Measurements from ENCODE around the gene MYO5C.

Gene MYO5C, protein sequence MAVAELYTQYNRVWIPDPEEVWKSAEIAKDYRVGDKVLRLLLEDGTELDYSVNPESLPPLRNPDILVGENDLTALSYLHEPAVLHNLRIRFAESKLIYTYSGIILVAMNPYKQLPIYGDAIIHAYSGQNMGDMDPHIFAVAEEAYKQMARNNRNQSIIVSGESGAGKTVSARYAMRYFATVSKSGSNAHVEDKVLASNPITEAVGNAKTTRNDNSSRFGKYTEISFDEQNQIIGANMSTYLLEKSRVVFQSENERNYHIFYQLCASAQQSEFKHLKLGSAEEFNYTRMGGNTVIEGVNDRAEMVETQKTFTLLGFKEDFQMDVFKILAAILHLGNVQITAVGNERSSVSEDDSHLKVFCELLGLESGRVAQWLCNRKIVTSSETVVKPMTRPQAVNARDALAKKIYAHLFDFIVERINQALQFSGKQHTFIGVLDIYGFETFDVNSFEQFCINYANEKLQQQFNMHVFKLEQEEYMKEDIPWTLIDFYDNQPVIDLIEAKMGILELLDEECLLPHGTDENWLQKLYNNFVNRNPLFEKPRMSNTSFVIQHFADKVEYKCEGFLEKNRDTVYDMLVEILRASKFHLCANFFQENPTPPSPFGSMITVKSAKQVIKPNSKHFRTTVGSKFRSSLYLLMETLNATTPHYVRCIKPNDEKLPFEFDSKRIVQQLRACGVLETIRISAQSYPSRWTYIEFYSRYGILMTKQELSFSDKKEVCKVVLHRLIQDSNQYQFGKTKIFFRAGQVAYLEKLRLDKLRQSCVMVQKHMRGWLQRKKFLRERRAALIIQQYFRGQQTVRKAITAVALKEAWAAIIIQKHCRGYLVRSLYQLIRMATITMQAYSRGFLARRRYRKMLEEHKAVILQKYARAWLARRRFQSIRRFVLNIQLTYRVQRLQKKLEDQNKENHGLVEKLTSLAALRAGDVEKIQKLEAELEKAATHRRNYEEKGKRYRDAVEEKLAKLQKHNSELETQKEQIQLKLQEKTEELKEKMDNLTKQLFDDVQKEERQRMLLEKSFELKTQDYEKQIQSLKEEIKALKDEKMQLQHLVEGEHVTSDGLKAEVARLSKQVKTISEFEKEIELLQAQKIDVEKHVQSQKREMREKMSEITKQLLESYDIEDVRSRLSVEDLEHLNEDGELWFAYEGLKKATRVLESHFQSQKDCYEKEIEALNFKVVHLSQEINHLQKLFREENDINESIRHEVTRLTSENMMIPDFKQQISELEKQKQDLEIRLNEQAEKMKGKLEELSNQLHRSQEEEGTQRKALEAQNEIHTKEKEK (N-terminal part only)

DNA sequence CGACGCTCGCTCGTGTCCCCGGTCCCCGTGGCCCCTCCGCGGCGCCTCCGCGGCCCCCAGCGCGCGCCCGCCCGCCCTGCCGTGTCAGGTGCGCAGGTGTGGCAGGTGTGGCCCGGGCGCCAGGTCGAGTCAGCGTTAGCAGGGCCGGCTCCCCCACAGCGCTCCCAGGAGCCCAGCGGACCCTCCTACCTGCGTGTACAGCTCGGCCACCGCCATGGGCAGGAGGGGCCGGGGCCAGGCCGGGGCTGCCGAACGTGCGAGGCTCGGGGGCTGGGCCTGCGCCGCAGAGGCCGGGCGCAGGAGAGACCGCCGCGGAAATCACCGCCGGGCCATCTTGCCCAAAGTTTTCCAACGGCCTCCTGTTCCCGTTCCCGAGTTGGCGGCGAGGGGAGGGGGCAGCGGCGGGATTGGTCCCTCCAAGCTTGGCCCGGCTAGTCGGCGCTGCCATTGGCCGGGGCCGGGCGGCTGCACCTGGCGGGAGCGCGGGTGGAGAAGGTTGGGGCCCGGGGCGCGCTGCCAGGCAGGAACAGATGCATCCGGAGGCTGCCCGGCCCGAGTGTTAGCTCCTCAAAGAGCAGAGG, at the start of gene MYO5C:
Gene MYO5C (minus strand): TSS at position 384 of the 581 bp plus-strand sequence. CDS start 168 bp downstream, at position 216.
- peak; percentile 82 for DNase-seq (ENCODE audit: low read depth, low spot score)

DNA sequence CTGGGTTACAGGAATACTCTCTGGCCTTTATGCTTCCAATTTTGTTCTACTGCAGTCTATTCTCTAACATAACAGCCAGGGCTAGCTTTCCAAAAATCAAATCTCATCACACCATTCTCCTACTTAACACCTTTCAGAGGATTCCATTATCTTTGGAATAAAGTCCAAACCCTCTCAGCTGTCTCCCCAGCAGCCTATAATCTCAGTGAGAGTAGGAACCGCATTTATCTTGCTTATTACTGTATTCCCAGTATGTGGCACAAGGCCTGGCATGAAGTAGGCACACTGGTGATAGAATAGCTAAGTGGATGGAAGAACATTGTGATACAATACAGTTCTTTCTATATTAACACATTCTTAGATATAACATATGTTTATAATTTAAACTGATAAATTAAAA, 49.0 kb upstream of the MYO5C start:
- DNase-seq (ENCODE audit: low read depth, low spot score), result no peak

DNA sequence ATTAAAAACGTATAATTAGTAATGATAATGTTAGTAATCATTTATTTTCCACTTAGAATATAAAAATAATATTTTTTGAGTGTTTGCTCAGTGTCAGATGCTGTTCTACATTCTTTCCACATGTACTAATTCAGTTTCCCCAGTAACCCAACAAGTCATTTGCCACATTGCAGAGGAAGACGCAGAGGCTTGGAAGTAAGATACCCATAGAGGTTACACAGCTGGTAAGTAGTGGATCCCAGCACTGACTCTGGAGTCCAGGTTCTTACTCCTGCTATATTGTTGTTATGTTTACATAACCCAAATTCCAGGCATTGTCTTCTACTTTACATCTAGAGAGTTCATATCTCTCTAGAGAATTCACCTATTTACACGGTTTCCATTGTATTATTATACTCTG, 48.2 kb upstream of the MYO5C start:
- DNase-seq (ENCODE audit: low read depth, low spot score), result peak; percentile 35

DNA sequence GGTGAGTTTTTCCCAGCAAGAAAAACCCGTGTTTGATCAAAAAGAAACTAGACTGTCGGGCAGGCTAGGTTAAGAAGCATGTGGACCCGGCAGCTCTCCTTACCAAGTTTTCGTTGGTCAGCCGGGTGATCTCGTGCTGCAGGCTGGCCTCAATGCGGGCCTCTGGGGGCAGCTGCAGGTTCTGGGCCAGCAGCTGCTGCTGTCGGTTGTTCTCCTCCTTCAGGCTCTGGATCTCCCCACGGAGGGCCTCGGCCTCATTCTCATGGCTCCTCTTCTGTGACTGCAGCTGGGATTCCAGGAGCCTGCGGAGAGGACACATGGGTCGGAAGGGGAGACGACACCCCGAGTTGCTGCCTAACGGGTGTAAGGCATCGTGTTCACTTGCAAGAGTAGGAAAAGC, 44.5 kb upstream of the MYO5C start:
- DNase-seq (ENCODE audit: low read depth, low spot score), result no peak

DNA sequence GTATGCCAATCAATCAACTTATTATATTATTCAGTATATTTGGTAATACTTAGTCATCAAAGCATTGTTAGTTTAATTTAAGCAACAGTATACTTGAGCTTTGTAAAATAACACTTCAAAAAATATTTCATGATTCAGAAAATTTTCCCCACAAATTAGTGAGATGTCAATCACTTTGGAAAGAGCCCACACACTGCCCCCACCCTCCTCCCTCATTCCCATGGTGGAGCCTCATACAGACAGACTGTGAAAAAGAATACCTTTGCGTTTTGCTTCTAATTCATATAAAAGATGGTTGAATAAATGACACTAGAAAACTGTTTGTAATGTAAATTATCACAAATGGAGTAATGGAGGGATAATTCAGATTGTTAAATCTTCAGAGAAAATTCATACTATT, 43.3 kb upstream of the MYO5C start:
- no peak for DNase-seq (ENCODE audit: low read depth, low spot score)

DNA sequence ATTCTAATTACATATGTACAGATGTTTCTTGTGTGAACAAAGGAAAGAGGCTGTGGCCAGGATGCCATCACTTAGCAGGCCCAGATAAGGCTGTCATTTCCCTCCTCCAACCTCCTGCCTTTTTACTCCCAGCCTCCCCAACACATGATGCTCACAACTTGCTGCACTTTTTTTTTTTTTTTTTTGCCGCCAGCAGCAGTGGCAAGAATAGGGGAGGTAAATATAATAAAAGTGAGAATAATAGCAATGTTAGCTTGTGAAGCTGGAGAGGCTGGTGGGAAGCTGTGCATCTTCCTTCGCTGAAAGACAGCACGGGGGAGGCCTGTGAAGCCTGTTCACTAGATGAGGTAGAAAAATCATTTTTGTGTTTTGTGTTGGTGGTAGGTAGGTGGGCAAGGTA, 42.5 kb upstream of the MYO5C start:
- DNase-seq (ENCODE audit: low read depth, low spot score), result no peak

DNA sequence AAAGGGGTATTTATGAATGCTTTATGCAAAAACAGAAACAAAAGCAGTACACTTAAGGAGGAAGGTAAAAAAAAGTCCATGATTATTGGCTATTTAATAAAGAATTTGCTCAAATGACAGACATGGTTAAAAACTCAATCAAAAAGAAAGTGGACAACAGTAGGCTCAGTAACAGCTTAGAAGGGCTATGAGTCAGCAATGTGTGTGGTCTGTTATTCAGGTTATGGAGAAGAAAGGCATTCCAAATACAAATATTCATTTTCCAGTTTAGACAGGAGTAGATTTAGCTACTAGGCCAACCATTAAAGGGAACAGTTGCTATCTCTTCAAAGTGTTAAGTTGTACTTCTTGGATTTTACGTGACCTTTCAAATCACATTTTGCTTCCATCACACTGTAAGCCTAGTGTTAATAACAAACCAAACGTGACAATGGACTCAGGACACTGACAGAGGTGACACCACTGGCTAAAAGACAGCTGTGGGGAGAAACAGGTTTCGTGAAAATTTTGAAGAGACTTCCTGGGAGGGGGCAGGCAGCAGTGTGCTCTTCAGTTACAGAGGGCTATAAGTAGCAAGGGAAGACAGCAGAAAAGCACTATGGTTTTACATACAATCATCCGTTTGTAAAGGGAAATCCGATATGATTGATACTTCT, 41.7 kb upstream of the MYO5C start:
- peak; percentile 78 for DNase-seq (ENCODE audit: low read depth, low spot score)

DNA sequence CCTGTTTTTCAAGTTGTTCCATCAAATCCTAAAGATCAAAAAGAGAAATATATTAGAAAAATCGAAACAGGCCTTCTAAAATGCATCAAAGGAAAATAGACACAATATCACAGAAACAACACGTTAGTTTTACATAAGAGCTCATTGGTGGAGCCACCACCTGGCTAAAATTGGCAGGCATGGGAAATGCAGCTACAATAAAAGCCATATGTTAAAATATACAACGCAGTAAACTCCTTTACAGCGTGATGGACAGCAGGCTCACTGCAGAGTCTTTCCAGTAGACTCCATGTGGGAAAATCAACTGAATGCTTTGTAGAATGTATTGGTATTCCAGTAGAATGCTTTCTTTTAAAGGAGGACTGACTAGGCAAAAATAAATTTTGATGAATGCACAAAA, 40.9 kb upstream of the MYO5C start:
- no peak for DNase-seq (ENCODE audit: low read depth, low spot score)

DNA sequence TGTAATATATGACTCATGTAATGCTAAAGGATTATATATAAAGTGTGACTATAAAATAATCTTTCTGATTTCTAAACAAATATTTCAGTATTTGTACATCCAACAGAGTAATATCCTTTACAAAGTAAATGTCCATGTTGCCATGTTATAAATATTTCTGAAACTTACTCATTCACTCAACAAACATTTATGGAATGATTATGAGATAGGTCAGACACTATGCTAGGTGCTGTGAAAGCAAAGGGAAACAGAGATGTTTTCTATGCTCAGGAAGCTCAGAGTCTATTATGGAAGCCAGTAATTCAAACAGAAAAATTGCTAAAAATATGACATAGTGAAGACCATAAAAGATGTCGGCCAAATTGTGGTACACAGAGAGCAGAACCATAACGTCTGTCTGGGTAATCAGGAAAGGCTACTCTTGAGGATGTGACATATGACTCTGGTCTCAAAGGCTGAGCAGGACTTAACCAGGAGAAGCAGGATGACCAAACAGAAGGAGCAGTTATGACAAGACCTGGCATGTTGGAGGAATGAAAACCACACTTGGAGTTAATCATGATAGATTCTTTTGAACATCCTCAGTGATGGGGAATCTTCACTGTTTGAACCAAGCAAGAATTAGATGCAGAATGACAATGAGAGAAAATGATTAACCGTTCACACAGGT, 39.0 kb upstream of the MYO5C start:
- no peak for DNase-seq (ENCODE audit: low read depth, low spot score)

DNA sequence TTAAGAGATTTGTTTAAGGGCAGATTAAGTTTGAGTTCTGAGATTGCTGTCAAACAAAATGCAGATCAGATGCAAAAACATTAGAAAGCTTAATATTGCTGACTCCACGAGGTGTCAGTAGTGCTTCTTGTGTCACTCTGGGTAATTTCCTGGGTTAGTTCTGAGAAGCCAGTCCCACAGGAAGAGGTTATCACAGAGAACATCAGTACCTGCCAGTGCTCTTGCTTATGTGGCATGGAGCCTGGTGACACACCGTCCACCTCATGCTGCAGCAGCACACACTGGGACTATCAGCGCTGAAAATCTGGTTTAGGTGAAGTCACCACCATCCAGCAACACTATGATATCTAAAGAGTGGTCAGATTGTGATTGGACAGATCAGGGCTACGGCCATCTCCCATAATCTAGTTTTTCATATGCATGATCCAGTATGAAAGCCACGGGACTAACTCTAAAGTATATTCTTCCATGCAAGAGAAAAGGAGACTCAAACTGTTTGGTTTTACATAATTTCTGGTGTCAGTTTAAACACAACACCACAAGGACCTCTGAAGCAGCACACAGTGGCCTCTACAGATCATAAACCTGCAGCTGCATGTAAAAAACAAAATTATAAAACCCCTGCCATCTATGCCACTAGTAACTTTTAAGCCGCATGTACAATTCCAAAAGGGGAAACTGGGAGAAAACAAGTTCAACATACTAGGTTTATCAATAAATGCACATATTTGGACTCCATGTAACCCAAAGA, 36.1 kb upstream of the MYO5C start:
- DNase-seq (ENCODE audit: low read depth, low spot score), result peak; percentile 57

DNA sequence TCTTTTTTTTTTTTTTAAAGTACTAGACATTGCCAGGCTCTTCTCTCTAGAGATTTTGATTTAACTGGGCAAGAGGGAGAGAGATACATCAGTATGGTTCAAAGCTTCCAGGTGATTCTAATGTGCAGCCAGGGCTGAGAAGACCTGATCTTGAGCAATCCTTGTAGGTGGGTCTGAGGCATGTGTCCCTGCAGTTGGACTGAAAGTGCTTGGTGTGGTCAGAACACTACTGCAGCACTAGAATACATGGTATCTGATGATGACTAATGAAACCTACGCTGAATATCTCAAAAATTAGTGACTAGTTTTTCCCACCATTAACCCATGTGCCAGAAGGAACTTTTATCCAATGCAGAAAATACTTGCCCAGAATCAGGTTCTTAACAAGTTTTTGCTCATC, 34.4 kb upstream of the MYO5C start:
- DNase-seq (ENCODE audit: low read depth, low spot score), result no peak

DNA sequence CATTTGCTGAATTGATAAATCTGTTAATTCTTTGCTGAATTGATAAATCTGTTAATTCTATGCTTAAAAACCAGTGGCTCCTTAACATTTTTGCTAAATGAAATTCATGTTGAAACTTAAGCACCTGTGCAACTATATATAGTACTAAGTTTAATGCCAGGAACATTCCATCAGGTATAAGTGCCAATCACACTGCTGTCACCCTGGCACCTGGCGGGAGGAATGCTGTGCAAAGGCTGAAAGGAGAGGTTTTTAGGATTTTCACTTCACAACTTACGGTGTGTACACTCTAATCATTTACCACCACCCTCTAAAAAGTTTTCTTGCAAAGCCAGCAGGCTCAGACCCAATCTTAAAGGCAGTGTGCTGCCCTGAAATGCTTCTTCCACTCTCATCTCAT, 33.5 kb upstream of the MYO5C start:
- DNase-seq (ENCODE audit: low read depth, low spot score), result no peak

DNA sequence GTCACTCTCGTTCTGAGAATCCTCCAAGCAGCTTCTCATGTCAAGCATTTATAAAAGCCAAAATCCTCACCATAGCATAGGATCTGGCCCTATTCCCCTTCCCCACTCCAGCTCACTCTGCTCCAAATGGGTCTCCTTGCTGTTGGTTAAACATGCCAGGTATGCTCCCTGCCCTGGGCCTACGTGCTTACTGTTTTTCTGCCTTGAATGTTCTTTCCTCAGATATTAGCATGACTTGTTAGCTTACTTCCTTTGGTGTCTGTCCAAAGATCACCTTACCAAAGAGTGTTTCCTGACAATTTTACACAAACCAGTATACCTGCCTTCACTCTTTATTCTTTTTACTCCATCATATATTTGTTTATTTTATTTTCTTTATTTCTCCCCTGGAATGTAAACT, 33.1 kb upstream of the MYO5C start:
- DNase-seq (ENCODE audit: low read depth, low spot score), result no peak

DNA sequence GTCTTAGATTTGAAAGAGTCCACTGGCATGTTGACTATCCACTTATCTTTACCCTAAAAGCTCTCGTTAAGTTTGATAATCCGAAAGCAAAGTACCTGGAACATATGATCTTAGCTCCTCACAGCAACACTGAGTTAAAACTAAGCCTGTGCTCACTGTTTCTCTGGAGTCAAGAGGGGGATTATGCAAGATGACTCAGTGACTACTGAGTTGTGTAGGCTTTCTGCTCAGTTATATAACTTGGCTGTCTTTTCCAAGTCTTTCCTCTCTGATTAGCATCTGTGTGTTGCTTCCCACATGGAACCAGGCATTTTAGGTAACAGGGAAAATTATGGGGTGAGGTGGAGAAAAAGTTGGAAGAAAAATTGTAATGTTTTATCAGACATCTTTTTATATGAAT, 31.2 kb upstream of the MYO5C start:
- DNase-seq (ENCODE audit: low read depth, low spot score), result peak; percentile 59

DNA sequence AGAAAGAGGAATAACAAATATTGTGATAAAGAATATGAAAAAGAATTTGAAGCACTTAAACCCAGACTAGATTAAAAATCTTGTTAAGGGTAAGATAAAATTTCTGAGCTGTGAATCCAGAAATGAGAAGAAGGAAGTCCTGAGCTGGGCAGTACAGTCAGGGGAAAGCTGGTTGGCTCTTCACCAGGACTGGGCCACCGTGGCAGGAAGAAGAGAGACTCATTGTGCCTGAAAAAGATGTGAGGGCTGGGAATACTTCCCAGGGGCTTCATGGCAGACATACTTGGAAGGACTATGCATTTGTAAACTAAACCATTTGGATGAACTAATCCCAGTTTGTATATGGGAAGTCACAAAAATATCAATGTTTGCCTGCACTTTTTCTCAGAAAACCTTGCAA, 28.5 kb upstream of the MYO5C start:
- DNase-seq (ENCODE audit: low read depth, low spot score), result no peak

DNA sequence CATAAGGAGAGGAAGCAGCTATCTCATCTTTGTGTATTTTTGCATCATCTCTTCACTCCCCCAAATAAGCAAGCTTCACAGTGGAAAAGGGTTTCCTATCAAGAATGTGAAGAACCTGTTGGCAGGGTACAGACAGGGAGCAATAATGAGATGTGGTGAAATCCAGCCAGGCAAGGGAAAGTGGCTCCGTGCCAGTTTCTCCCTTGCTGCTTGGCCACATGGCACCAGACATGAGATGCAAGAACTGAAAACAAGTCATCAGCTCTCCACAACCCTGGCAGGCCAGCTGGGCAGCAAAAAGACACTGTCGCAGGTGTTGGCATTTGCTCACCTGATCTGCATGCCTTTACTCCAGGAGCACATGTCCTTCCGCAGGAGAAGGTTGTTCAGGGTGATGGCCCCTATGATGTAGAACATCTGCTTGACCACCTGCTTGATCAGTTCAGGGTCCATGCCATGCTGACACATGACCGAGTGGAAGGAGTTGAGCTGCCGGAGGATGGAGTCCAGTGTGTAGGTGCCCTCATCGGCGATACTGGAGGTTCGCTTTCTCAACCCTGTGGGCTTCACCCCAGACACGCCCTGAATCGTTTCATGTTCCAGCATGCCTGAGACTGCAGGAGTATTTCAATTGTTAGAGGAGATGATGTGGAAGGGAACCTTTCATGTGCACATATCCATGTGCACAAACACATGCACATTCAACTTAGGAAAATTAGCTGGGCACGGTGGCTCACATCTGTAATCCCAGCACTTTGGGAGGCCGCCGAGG, 23.3 kb upstream of the MYO5C start:
- peak; percentile 65 for DNase-seq (ENCODE audit: low read depth, low spot score)

DNA sequence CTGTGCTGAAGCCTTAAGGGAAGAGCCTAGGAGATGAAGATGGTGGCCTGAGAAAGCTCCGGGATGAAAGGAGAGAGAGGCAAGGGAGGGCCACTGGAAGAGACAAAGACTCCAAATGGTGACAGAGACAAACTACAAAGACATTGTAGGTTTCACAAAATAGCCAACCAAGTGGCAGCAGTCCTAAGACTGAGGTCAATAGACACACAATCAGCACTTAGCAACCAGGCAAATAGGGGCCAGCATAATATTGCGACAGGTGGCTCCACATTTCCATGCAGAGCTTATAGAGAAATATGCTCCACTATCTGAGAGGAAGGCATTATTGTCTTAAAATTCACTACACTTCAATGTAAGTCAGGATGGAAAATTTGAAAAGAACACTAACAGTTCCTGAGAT, 22.1 kb upstream of the MYO5C start:
- DNase-seq (ENCODE audit: low read depth, low spot score), result no peak

DNA sequence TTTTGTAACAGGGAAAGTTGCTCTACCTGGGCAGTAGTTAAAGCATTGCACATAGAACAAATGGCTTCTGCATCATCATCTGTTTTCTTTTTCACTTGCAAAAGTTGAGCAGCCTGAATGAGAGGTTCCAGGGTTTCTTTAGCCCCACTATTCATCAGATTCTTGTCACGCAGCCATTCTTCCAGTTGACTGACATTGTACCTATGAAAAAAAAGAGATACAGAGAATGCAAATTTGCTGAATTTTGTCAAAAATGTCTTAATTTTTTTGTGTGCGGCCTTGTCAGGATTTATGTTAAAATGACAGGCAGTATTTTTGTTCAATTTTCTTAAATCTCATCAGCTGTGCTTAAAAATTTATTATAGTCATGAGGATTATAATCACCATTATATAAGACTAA, 21.4 kb upstream of the MYO5C start:
- no peak for DNase-seq (ENCODE audit: low read depth, low spot score)

DNA sequence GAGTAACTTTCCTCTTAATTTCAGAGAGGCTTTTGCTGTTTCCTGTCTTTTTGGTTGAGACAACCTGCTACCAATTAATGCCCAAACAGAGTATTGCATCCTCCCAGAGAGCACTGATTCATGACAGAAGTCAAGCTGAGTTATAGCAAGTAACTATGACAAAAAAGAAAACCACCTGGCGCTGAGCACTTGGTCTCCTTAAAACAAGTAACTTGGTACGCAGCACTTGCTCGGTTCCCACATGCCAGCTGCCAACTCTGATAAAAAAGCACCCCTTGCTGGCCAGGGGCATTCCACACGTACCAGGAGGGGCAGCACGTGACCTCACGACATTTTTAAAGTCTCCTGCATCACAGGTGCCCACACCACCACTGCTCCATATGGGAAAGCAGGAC, 13.5 kb upstream of the MYO5C start:
- DNase-seq (ENCODE audit: low read depth, low spot score), result no peak

Data from astrocyte of the hippocampus (primary cell).